Measurements from ENCODE around the gene MTCH1. TPM values are rescaled to one million over a fixed set of nuclear protein-coding genes. Genes with fewer than 3 reads are reported as not detected.

The MTCH1 gene
- total and polyA plus RNA-seq, 10 of the 15 experiments (the other 5 are each of a cell fraction or from before 2014, with no cell fraction given), result 7.2 to 128 (median 85.2) TPM

DNA sequence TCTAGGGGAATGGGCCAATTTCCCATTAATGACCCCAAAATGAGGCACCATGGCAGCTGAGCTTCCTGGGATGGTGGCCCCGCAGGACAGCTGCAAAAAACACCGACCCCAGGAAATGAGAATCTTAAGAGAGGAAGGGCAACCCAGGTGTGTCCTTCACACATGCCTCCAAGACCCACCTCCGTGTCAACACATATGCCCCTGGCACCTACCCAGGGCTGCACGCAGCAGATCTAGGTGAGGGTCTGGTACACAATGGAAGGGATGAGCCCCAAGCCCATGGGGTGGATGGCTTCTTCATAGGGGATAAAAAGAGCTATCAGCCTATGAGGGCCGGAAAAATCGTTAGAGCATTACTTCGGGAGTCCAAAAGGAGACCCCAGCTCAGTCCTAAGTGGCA lies 9.5 kb downstream of the MTCH1 start:
- no peak overlapping the region for H3K9ac ChIP-seq (ENCODE audit: control insufficient read depth, insufficient read depth, low read length)
- CTCF ChIA-PET, result interaction anchor here (0.7 to 4.9 kb wide), 4 partner anchors 31 to 97 kb away, joined by 3 to 84 read pairs (median 4); partner anchors contain the start of gene C6orf89
- H3K36me3 ChIP-seq (ENCODE audit: control insufficient read depth in 2 of 2, insufficient read depth in 2 of 2, low read length in 1 of 2), result peaks cover 42 to 47% of the 10 kb centered on the region in 2 experiments
- peaks cover 14% of the 10 kb centered on the region for H4K20me1 ChIP-seq (ENCODE audit: control insufficient read depth, insufficient read depth)
- no peak for DNase-seq (ENCODE audit: low read depth, low spot score)
- H3K27me3 ChIP-seq (replicated peaks in 1 of 2; ENCODE audit: control insufficient read depth in 2 of 2, insufficient read depth in 2 of 2, low read length in 1 of 2), result no peaks in the 10 kb centered on the region
- no peak overlapping the region for H3K4me2 ChIP-seq (ENCODE audit: control insufficient read depth, insufficient read depth)
- peaks cover 21% of the 10 kb centered on the region for H3K79me2 ChIP-seq (ENCODE audit: control insufficient read depth, insufficient read depth, low read length)
- SMC1A ChIA-PET (ENCODE audit: uncharacterized antibody, unreplicated experiment), result interaction anchor here (1.0 to 7.3 kb wide), 2 partner anchors 10 to 42 kb away, joined by 3 to 60 read pairs; no protein-coding TSS in a partner anchor
- no peaks in the 10 kb centered on the region for H3K9me3 ChIP-seq (replicated peaks; ENCODE audit: control insufficient read depth, insufficient read depth, low read length)
- intact Hi-C loops (cut with micrococcal nuclease; ENCODE audit: unreplicated experiment), result no loop called here
- ATAC-seq, result no peak
- no peak overlapping the region for H3K27ac ChIP-seq (ENCODE audit: control insufficient read depth, insufficient read depth)
- TF ChIP-seq POLR2A (IDR thresholded peaks at IDR 0.05; ENCODE audit: low read depth, low read length), result peak; percentile 22; the same call in 1 of the 2 replicates
- TF ChIP-seq FOS (IDR thresholded peaks at IDR 0.05; ENCODE audit: borderline replicate concordance, extremely low read depth, insufficient read length), result no peak
- no TSS peak for BruUV-seq (replicated peaks)
- in situ Hi-C loops (cut with MboI), result no loop called here
- no peak for FAIRE-seq
- no peaks in the 10 kb centered on the region for H3K4me1 ChIP-seq (ENCODE audit: control insufficient read depth, insufficient read depth, low read length)
- RAD21 ChIA-PET (ENCODE audit: unreplicated experiment), result interaction anchor here (3.5 kb wide), 1 partner anchor 42 kb away, joined by 38 read pairs; no protein-coding TSS in a partner anchor
- POLR2A ChIA-PET, result no interaction called here
- no peak overlapping the region for H3K4me3 ChIP-seq
- WGBS (ENCODE audit: insufficient coverage, insufficient replicate concordance, low lambda C conversion rate, missing lambda C conversion rate), result 99% methylated on average over 5 of the region's 7 CpGs
- H2AFZ ChIP-seq (ENCODE audit: control insufficient read depth, low read depth, low read length), result no peak overlapping the region

DNA sequence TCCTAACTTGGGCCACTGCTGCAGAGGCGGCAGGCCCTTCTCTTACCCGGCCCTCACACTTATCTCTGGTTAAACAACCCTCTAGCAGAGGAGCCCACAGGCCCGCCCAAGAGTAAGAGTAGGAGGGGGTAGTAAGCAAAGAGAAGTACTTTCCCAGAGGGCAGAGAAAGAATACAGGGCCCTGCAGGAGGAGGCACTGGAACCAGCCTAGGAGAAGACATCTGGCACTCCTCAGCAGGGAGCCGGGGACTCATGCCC lies 10.1 kb downstream of the MTCH1 start:
- in situ Hi-C loops (cut with MboI) (no loop called here), intact Hi-C loops (cut with micrococcal nuclease; ENCODE audit: unreplicated experiment) (no loop called here)
- WGBS (ENCODE audit: insufficient coverage, insufficient replicate concordance, low lambda C conversion rate, missing lambda C conversion rate), result 95% methylated on average over 4 of the region's 4 CpGs
- POLR2A ChIA-PET, result no interaction called here
- DNase-seq (ENCODE audit: low read depth, low spot score) (no peak), FAIRE-seq (no peak), ATAC-seq (no peak)
- Histone ChIP-seq H3K27me3 (replicated peaks in 1 of 2; ENCODE audit: control insufficient read depth in 2 of 2, insufficient read depth in 2 of 2, low read length in 1 of 2) (no peaks in the 10 kb centered on the region), H3K9ac (ENCODE audit: control insufficient read depth, insufficient read depth, low read length) (no peak overlapping the region), H3K79me2 (ENCODE audit: control insufficient read depth, insufficient read depth, low read length) (peaks cover 15% of the 10 kb centered on the region), H2AFZ (ENCODE audit: control insufficient read depth, low read depth, low read length) (no peak overlapping the region), H3K27ac (ENCODE audit: control insufficient read depth, insufficient read depth) (no peak overlapping the region), H3K9me3 (replicated peaks; ENCODE audit: control insufficient read depth, insufficient read depth, low read length) (no peaks in the 10 kb centered on the region), H3K4me1 (ENCODE audit: control insufficient read depth, insufficient read depth, low read length) (no peaks in the 10 kb centered on the region), H4K20me1 (ENCODE audit: control insufficient read depth, insufficient read depth) (peaks cover 12% of the 10 kb centered on the region), H3K4me2 (ENCODE audit: control insufficient read depth, insufficient read depth) (no peak overlapping the region), H3K4me3 (no peak overlapping the region), H3K36me3 (ENCODE audit: control insufficient read depth in 2 of 2, insufficient read depth in 2 of 2, low read length in 1 of 2) (peaks cover 40 to 48% of the 10 kb centered on the region in 2 experiments)
- RAD21 ChIA-PET (ENCODE audit: unreplicated experiment), result interaction anchor here (3.5 kb wide), 1 partner anchor 42 kb away, joined by 38 read pairs; no protein-coding TSS in a partner anchor
- SMC1A ChIA-PET (ENCODE audit: uncharacterized antibody, unreplicated experiment), result interaction anchor here (1.0 to 7.3 kb wide), 2 partner anchors 10 to 43 kb away, joined by 3 to 60 read pairs; no protein-coding TSS in a partner anchor
- CTCF ChIA-PET, result interaction anchor here (1.2 to 4.9 kb wide), 3 partner anchors 31 to 90 kb away, joined by 3 to 84 read pairs (median 5); partner anchors contain the start of gene C6orf89
- TF ChIP-seq, protein P1, sequence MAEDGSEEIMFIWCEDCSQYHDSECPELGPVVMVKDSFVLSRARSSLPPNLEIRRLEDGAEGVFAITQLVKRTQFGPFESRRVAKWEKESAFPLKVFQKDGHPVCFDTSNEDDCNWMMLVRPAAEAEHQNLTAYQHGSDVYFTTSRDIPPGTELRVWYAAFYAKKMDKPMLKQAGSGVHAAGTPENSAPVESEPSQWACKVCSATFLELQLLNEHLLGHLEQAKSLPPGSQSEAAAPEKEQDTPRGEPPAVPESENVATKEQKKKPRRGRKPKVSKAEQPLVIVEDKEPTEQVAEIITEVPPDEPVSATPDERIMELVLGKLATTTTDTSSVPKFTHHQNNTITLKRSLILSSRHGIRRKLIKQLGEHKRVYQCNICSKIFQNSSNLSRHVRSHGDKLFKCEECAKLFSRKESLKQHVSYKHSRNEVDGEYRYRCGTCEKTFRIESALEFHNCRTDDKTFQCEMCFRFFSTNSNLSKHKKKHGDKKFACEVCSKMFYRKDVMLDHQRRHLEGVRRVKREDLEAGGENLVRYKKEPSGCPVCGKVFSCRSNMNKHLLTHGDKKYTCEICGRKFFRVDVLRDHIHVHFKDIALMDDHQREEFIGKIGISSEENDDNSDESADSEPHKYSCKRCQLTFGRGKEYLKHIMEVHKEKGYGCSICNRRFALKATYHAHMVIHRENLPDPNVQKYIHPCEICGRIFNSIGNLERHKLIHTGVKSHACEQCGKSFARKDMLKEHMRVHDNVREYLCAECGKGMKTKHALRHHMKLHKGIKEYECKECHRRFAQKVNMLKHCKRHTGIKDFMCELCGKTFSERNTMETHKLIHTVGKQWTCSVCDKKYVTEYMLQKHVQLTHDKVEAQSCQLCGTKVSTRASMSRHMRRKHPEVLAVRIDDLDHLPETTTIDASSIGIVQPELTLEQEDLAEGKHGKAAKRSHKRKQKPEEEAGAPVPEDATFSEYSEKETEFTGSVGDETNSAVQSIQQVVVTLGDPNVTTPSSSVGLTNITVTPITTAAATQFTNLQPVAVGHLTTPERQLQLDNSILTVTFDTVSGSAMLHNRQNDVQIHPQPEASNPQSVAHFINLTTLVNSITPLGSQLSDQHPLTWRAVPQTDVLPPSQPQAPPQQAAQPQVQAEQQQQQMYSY (CRISPR knock-in tag; IDR thresholded peaks at IDR 0.05), result no peak
- TF ChIP-seq POLR2AphosphoS5 (IDR thresholded peaks at IDR 0.05; ENCODE audit: low read length), result no peak
- TF ChIP-seq RUNX3 (IDR thresholded peaks at IDR 0.05; ENCODE audit: low read length), result no peak
- TF ChIP-seq KAT2A (conservative IDR thresholded peaks at IDR 0.05; ENCODE audit: control insufficient read depth, low read depth, low read length), result no peak
- TF ChIP-seq FOXK2 (IDR thresholded peaks at IDR 0.05), result no peak
- no peak for TF ChIP-seq HDGF (IDR thresholded peaks at IDR 0.05)
- no peak for TF ChIP-seq ZNF622 (IDR thresholded peaks at IDR 0.05)
- no TSS peak for BruUV-seq (replicated peaks)
